ENCODE results near the gene THADA. TPM values are rescaled to one million over a fixed set of nuclear protein-coding genes. Genes with fewer than 3 reads are reported as not detected.

Gene THADA
- total and polyA plus RNA-seq, 2 donors (not counting 3 experiments of a cell fraction or from before 2014, with no cell fraction given): 22.6 to 25.3 TPM

DNA sequence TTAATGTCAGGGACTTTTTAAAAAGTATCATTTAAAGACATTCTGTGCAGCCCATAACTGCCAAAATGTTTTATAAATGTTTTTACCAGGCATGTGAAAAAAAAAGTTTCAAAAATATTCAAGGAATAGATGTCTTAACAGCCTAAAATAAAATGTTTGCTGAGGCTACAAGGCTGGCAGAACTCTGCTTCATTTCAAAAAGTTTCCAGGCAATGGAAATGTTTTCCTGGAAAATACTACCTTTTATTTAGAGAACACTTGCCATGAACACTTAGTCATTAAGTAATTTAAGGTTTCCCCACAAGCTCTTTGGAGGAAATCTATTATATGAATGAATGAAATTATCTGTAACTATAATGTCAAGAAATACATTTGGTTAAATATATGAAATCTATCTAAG is 68.8 kb downstream of the THADA start:
- FAIRE-seq (no peak), DNase-seq (ENCODE audit: low read depth, low spot score) (no peak)
- H3K79me2 ChIP-seq (ENCODE audit: control insufficient read depth, insufficient read depth, low read length): no peaks in the 10 kb centered on the region
- TF ChIP-seq EZH2 (IDR thresholded peaks at IDR 0.05; ENCODE audit: borderline replicate concordance, low read depth, low read length, severe bottlenecking) (no peak), POLR2AphosphoS5 (IDR thresholded peaks at IDR 0.05; ENCODE audit: insufficient read depth, low read depth, low read length) (no peak), GATA2 (IDR thresholded peaks at IDR 0.05; ENCODE audit: insufficient read depth, insufficient read length, low read depth, low read length) (no peak), POLR2A (IDR thresholded peaks at IDR 0.05; ENCODE audit: low read depth, low read length) (no peak), JUN (IDR thresholded peaks at IDR 0.05; ENCODE audit: borderline replicate concordance, insufficient read depth, insufficient read length, low read depth) (no peak), MYC (IDR thresholded peaks at IDR 0.05; ENCODE audit: low read depth, low read length) (no peak), FOS (IDR thresholded peaks at IDR 0.05; ENCODE audit: borderline replicate concordance, insufficient read depth, low read length) (no peak)
- TF ChIP-seq, protein P1, sequence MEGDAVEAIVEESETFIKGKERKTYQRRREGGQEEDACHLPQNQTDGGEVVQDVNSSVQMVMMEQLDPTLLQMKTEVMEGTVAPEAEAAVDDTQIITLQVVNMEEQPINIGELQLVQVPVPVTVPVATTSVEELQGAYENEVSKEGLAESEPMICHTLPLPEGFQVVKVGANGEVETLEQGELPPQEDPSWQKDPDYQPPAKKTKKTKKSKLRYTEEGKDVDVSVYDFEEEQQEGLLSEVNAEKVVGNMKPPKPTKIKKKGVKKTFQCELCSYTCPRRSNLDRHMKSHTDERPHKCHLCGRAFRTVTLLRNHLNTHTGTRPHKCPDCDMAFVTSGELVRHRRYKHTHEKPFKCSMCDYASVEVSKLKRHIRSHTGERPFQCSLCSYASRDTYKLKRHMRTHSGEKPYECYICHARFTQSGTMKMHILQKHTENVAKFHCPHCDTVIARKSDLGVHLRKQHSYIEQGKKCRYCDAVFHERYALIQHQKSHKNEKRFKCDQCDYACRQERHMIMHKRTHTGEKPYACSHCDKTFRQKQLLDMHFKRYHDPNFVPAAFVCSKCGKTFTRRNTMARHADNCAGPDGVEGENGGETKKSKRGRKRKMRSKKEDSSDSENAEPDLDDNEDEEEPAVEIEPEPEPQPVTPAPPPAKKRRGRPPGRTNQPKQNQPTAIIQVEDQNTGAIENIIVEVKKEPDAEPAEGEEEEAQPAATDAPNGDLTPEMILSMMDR (IDR thresholded peaks at IDR 0.05; ENCODE audit: extremely low read depth in 1 of 2, insufficient read depth in 1 of 2, low read depth in 1 of 2, low read length in 2 of 2): no peak
- TF ChIP-seq, protein P2, sequence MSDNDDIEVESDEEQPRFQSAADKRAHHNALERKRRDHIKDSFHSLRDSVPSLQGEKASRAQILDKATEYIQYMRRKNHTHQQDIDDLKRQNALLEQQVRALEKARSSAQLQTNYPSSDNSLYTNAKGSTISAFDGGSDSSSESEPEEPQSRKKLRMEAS (IDR thresholded peaks at IDR 0.05; ENCODE audit: insufficient read depth, insufficient read length): no peak
- intact Hi-C loops (cut with micrococcal nuclease): no loop called here
- no peaks in the 10 kb centered on the region for H3K9me3 ChIP-seq (replicated peaks; ENCODE audit: control insufficient read depth, insufficient read depth, low read length)
- no peaks in the 10 kb centered on the region for H3K4me1 ChIP-seq (ENCODE audit: control insufficient read depth, extremely low read depth, insufficient read depth, low read length)
- BruUV-seq (replicated peaks): no TSS peak
- H3K27me3 ChIP-seq (ENCODE audit: control insufficient read depth in 2 of 2, insufficient read depth in 2 of 2, low read length in 2 of 2): no peaks in the 10 kb centered on the region
- dilution Hi-C loops (cut with MboI; ENCODE audit: extremely low pct_ligation_motif_present, low sequenced_read_pairs): no loop called here
- H3K9me1 ChIP-seq (replicated peaks; ENCODE audit: control insufficient read depth, extremely low read depth, insufficient read depth, low read length): no peaks in the 10 kb centered on the region
- ChIA-PET POLR2A (no interaction called here), CTCF (interaction anchor here (1.5 kb wide), 1 partner anchor 11 kb away, joined by 4 read pairs; no protein-coding TSS in a partner anchor)
- no peak overlapping the region for H3K4me2 ChIP-seq (ENCODE audit: insufficient read depth, low read length)
- no peaks in the 10 kb centered on the region for H4K20me1 ChIP-seq (replicated peaks; ENCODE audit: control insufficient read depth, extremely low read depth, insufficient read depth, low read length)
- no peak overlapping the region for H2AFZ ChIP-seq (ENCODE audit: low read depth, low read length)
- no peak overlapping the region for H3K4me3 ChIP-seq (replicated peaks in 1 of 3; ENCODE audit: insufficient read depth in 1 of 3, low read depth in 1 of 3, low read length in 3 of 3)
- no peaks in the 10 kb centered on the region for H3K36me3 ChIP-seq (ENCODE audit: control insufficient read depth in 2 of 2, extremely low read depth in 1 of 2, insufficient read depth in 2 of 2, low read length in 2 of 2)
- no peak overlapping the region for H3K9ac ChIP-seq (replicated peaks; ENCODE audit: extremely low read depth, insufficient read depth, low read length)
- no peak overlapping the region for H3K27ac ChIP-seq (ENCODE audit: insufficient read depth, low read depth, low read length)

Data from endothelial cell of umbilical vein (primary cell).